GM19455 (cell line): ENCODE measurements around the gene NBEA.

Source experiments
- ATAC-seq: cut with Tn5 transposase; IDR thresholded peaks from one replicate; pipeline ENCODE4 v1.9.1; 2021; ENCODE audit not compliant: unreplicated experiment

NBEA gene

GRCh38 chr13:35162420-35162819 lies 220.3 kb downstream of the NBEA start:
- no peak for ATAC-seq

GRCh38 chr13:35163674-35164073 lies 221.6 kb downstream of the NBEA start:
- peak; percentile 48 for ATAC-seq

GRCh38 chr13:35164324-35164932 lies 222.4 kb downstream of the NBEA start:
- ATAC-seq: peak; percentile 67

GRCh38 chr13:35165205-35165604 lies 223.1 kb downstream of the NBEA start:
- no peak for ATAC-seq

- ATAC-seq: no peak
Observed at GRCh38 chr13:35179494-35179893, 237.4 kb downstream of the NBEA start.

- ATAC-seq: no peak
Observed at GRCh38 chr13:35179920-35180663, 238.0 kb downstream of the NBEA start.

GRCh38 chr13:35190241-35190640 lies 248.2 kb downstream of the NBEA start:
- no peak for ATAC-seq

- ATAC-seq: no peak
Observed at GRCh38 chr13:35191883-35192282, 249.8 kb downstream of the NBEA start.

- ATAC-seq: no peak
Observed at GRCh38 chr13:35198613-35199200, 256.6 kb downstream of the NBEA start.

- ATAC-seq: no peak
Observed at GRCh38 chr13:35208587-35208986, 266.5 kb downstream of the NBEA start.

GRCh38 chr13:35210261-35210660 lies 268.2 kb downstream of the NBEA start:
- ATAC-seq: no peak

GRCh38 chr13:35211949-35212348 lies 269.9 kb downstream of the NBEA start:
- ATAC-seq: no peak

GRCh38 chr13:35213911-35214310 lies 271.8 kb downstream of the NBEA start:
- ATAC-seq: no peak

- ATAC-seq: no peak
Observed at GRCh38 chr13:35216131-35216530, 274.1 kb downstream of the NBEA start.

GRCh38 chr13:35219021-35219420 lies 277.0 kb downstream of the NBEA start:
- no peak for ATAC-seq

- ATAC-seq: no peak
Observed at GRCh38 chr13:35225159-35225558, 283.1 kb downstream of the NBEA start.

- ATAC-seq: no peak
Observed at GRCh38 chr13:35225582-35225981, 283.5 kb downstream of the NBEA start.

- ATAC-seq: no peak
Observed at GRCh38 chr13:35228536-35228935, 286.5 kb downstream of the NBEA start.

GRCh38 chr13:35231426-35231825 lies 289.4 kb downstream of the NBEA start:
- no peak for ATAC-seq

- ATAC-seq: no peak
Observed at GRCh38 chr13:35238274-35238673, 296.2 kb downstream of the NBEA start.

- ATAC-seq: peak; percentile 69
Observed at GRCh38 chr13:35252536-35253205, 310.6 kb downstream of the NBEA start.

- no peak for ATAC-seq
Observed at GRCh38 chr13:35255241-35255640, 313.2 kb downstream of the NBEA start.
